Natural killer cell (primary cell): Measurements from ENCODE around the gene EYS. TPM values are rescaled to one million over a fixed set of nuclear protein-coding genes. Genes with fewer than 3 reads are reported as not detected.

Experiments
- ATAC-seq, 3 donors: fragments of 150-1000 bp in 2 of 3; fragments of 200-7000 bp in 1 of 3; cut with Tn5 transposase; 1 replicate in 1 of 3; 2 replicates in 2 of 3; pipeline ENCODE4 v1.10.0; 2021; ENCODE audit warnings: mild to moderate bottlenecking in 2 of 3, moderate library complexity in 2 of 3
- DNase-seq, 2 donors: peaks; one replicate each; pipeline versions ENCODE4 v3.0.0 to v3.0.0-alpha.2; 2013 to 2021; ENCODE audit warnings: mixed read lengths in 1 of 2
- H3K27ac ChIP-seq: one replicate; pipeline ENCODE4 v1.5.1; 2013; ENCODE audit warnings: mild to moderate bottlenecking, low read length
- H3K27me3 ChIP-seq: one replicate; pipeline ENCODE4 v1.6.1; 2013; ENCODE audit warnings: low read length; ENCODE audit not compliant: control insufficient read depth, insufficient read depth
- H3K36me3 ChIP-seq: one replicate; pipeline ENCODE4 v1.6.1; 2013; ENCODE audit warnings: low read length; ENCODE audit not compliant: control insufficient read depth, insufficient read depth
- H3K4me1 ChIP-seq: one replicate; pipeline ENCODE4 v1.6.1; 2013; ENCODE audit warnings: low read length; ENCODE audit not compliant: control insufficient read depth, insufficient read depth
- H3K4me3 ChIP-seq: one replicate; pipeline ENCODE4 v1.5.1; 2013; ENCODE audit warnings: low read length
- H3K9me3 ChIP-seq: one replicate; pipeline ENCODE4 v1.6.1; 2013; ENCODE audit warnings: low read length; ENCODE audit not compliant: control insufficient read depth, insufficient read depth
- H3K27ac Mint-ChIP-seq, 2 donors: one replicate each; pipeline ENCODE4 v1.8.0; 2022; ENCODE audit warnings: mild to moderate bottlenecking in 2 of 2, mixed read lengths in 2 of 2, moderate library complexity in 1 of 2
- H3K27me3 Mint-ChIP-seq, 2 donors: one replicate each; pipeline ENCODE4 v1.8.0; 2022; ENCODE audit warnings: low read depth in 2 of 2, mixed read lengths in 2 of 2
- H3K36me3 Mint-ChIP-seq: one replicate; pipeline ENCODE4 v1.8.0; 2022; ENCODE audit warnings: mixed read lengths
- H3K4me1 Mint-ChIP-seq, 2 donors: one replicate each; pipeline ENCODE4 v1.8.0; 2022; ENCODE audit warnings: mixed read lengths in 2 of 2
- H3K4me3 Mint-ChIP-seq: one replicate; pipeline ENCODE4 v1.8.0; 2022; ENCODE audit warnings: mild to moderate bottlenecking, moderate library complexity, mixed read lengths
- H3K9me3 Mint-ChIP-seq, 2 donors: one replicate each; pipeline ENCODE4 v1.8.0; 2022; ENCODE audit warnings: mixed read lengths in 2 of 2
- WGBS: methylation state at CpG from one replicate; pipeline ENCODE4 v1.1.7; 2013; ENCODE audit warnings: missing lambda C conversion rate; ENCODE audit not compliant: insufficient coverage; 5-methylcytosine and 5-hydroxymethylcytosine counted together
- intact Hi-C: fragments of 100-400 bp; cut with micrococcal nuclease; formaldehyde crosslinking; loops from one replicate; pipeline ENCODE4 v1.14.2; 2022
- total RNA-seq, 4 donors: library from RNA; stranded (reverse); fragments of 120-200 nt in 1 of 4; gene quantifications; one replicate each; pipeline versions ENCODE4 v1.2.3 to v1.2.4, GENCODE V29; 2013 to 2022
- TF ChIP-seq, protein P1 (sequence below): fragments of 200-600 bp; IDR thresholded peaks from one replicate; pipeline ENCODE4 v1.8.0; 2022; ENCODE audit warnings: antibody characterized with exemption

EYS gene
- total RNA-seq, 3 donors from 2014 or later (not counting 1 experiment from before 2014, with no cell fraction given): 0.55 TPM; not detected in 2

- DNase-seq (no peak), ATAC-seq (no peak)
- H3K4me3 ChIP-seq: no peak overlapping the region
- peaks cover 8 to 17% of the 10 kb centered on the region in 2 donors for H3K9me3 Mint-ChIP-seq
- peaks cover 7% of the 10 kb centered on the region for H3K9me3 ChIP-seq
- TF ChIP-seq, protein P1, sequence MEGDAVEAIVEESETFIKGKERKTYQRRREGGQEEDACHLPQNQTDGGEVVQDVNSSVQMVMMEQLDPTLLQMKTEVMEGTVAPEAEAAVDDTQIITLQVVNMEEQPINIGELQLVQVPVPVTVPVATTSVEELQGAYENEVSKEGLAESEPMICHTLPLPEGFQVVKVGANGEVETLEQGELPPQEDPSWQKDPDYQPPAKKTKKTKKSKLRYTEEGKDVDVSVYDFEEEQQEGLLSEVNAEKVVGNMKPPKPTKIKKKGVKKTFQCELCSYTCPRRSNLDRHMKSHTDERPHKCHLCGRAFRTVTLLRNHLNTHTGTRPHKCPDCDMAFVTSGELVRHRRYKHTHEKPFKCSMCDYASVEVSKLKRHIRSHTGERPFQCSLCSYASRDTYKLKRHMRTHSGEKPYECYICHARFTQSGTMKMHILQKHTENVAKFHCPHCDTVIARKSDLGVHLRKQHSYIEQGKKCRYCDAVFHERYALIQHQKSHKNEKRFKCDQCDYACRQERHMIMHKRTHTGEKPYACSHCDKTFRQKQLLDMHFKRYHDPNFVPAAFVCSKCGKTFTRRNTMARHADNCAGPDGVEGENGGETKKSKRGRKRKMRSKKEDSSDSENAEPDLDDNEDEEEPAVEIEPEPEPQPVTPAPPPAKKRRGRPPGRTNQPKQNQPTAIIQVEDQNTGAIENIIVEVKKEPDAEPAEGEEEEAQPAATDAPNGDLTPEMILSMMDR: no peak
- peaks cover 18% of the 10 kb centered on the region for H3K36me3 Mint-ChIP-seq
- no peak overlapping the region for H3K27ac ChIP-seq
- no peak overlapping the region for H3K4me3 Mint-ChIP-seq
- intact Hi-C loops: no loop called here
- no peaks in the 10 kb centered on the region for H3K4me1 ChIP-seq
- no peak overlapping the region for H3K27ac Mint-ChIP-seq
- no peaks in the 10 kb centered on the region for H3K36me3 ChIP-seq
- no peaks in the 10 kb centered on the region for H3K27me3 Mint-ChIP-seq
- no peaks in the 10 kb centered on the region for H3K27me3 ChIP-seq
- no peaks in the 10 kb centered on the region for H3K4me1 Mint-ChIP-seq
- WGBS: 97% methylated on average over 2 of the region's 2 CpGs
Observed at GRCh38 chr6:65537600-65537999, 169.4 kb downstream of the EYS start.

DNA sequence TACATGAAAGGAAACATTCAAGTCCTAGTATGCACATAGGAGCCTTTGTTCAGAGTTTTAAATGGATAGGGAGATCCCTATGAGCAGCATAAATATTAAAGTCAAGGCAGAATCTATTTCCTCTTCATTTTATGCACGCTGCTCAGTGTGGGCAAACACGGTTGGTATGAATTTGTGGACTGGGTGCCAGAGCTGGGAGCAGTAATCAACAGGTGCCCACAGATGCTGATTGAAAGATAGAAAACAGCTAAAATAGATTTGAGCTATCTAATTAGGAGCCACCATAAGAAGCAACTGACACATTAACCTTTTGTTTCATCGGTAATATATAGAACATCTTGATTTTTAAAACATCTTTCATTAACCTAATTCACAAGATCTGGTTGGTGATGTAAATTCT is 175.5 kb downstream of the EYS start:
- Histone ChIP-seq H3K4me1 (no peaks in the 10 kb centered on the region), H3K9me3 (peaks cover 11% of the 10 kb centered on the region), H3K27ac (no peak overlapping the region), H3K27me3 (no peaks in the 10 kb centered on the region), H3K36me3 (no peaks in the 10 kb centered on the region), H3K4me3 (no peak overlapping the region)
- Mint-ChIP-seq H3K27me3 (no peaks in the 10 kb centered on the region), H3K36me3 (peaks cover 18% of the 10 kb centered on the region), H3K27ac (no peak overlapping the region), H3K4me3 (no peak overlapping the region), H3K9me3 (peaks cover 10 to 12% of the 10 kb centered on the region in 2 donors), H3K4me1 (no peaks in the 10 kb centered on the region)
- DNase-seq (no peak), ATAC-seq (no peak)
- WGBS: 47% methylated on average over 2 of the region's 3 CpGs
- TF ChIP-seq, protein P1: no peak
- intact Hi-C loops: no loop called here

DNA sequence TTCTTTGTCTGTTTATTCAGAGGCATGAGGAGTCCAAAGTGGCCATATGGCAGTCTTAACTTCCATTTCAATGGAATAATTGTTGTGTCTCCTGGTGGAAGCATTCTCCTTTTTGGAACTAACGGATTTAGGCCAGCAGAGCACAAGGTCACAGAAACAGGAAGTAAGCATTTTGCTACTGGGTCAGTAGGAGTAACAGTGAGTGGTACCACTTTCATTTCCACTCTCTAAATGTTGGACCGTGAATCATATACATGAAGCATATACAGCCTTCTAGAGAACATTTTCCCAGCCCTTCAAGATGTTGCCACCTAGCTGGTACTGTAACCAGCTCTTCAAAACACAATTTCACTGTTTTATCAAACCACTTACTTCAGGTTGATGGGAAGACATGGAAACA is 182.8 kb downstream of the EYS start:
- no peaks in the 10 kb centered on the region for H3K4me1 Mint-ChIP-seq

GRCh38 chr6:65505736-65506135 is 201.3 kb downstream of the EYS start:
- no peak overlapping the region for H3K27ac ChIP-seq
- no peak overlapping the region for H3K27ac Mint-ChIP-seq
- H3K4me3 ChIP-seq: no peak overlapping the region

More for the DNA sequence above, 182.8 kb downstream of the EYS start:
- DNase-seq (no peak), ATAC-seq (no peak)
- intact Hi-C loops: no loop called here
- TF ChIP-seq, protein P1: no peak
- Histone ChIP-seq H3K4me1 (no peaks in the 10 kb centered on the region), H3K4me3 (no peak overlapping the region), H3K27me3 (no peaks in the 10 kb centered on the region), H3K36me3 (no peaks in the 10 kb centered on the region), H3K9me3 (peaks cover 9% of the 10 kb centered on the region), H3K27ac (no peak overlapping the region)
- Mint-ChIP-seq H3K36me3 (peaks cover 6% of the 10 kb centered on the region), H3K27me3 (no peaks in the 10 kb centered on the region), H3K9me3 (peaks cover 8 to 11% of the 10 kb centered on the region in 2 donors), H3K27ac (no peak overlapping the region), H3K4me3 (no peak overlapping the region)
- WGBS: 100% methylated on average over 2 of the region's 2 CpGs

More at GRCh38 chr6:65505736-65506135, 201.3 kb downstream of the EYS start:
- Mint-ChIP-seq H3K27me3 (no peaks in the 10 kb centered on the region), H3K9me3 (peaks cover 6 to 27% of the 10 kb centered on the region in 2 donors), H3K4me3 (no peak overlapping the region), H3K36me3 (no peaks in the 10 kb centered on the region), H3K4me1 (no peaks in the 10 kb centered on the region)
- Histone ChIP-seq H3K4me1 (no peaks in the 10 kb centered on the region), H3K27me3 (no peaks in the 10 kb centered on the region), H3K9me3 (no peaks in the 10 kb centered on the region), H3K36me3 (no peaks in the 10 kb centered on the region)
- ATAC-seq: no peak
- no peak for DNase-seq
- WGBS: 85% methylated on average over 3 of the region's 4 CpGs
- intact Hi-C loops: no loop called here
- TF ChIP-seq, protein P1: no peak
